GM21515 (cell line): ENCODE measurements around the gene OR51F2.
"Not testable (repeated sequence)": the region's sequence is repeated elsewhere in the genome, so short reads cannot be mapped to it uniquely, and the experiment has no call there.

ENCODE experiments used
- ATAC-seq: cut with Tn5 transposase; IDR thresholded peaks from one replicate; pipeline ENCODE4 v1.9.1; 2021; ENCODE audit not compliant: unreplicated experiment

Gene OR51F2, protein sequence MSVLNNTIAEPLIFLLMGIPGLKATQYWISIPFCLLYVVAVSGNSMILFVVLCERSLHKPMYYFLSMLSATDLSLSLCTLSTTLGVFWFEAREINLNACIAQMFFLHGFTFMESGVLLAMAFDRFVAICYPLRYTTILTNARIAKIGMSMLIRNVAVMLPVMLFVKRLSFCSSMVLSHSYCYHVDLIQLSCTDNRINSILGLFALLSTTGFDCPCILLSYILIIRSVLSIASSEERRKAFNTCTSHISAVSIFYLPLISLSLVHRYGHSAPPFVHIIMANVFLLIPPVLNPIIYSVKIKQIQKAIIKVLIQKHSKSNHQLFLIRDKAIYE

GRCh38 chr11:4821021-4821420 lies at the start of gene OR51F2:
Gene OR51F2 (plus strand): TSS chr11:4821321. CDS start chr11:4821422, 101 bp downstream.
- ATAC-seq: no peak

DNA sequence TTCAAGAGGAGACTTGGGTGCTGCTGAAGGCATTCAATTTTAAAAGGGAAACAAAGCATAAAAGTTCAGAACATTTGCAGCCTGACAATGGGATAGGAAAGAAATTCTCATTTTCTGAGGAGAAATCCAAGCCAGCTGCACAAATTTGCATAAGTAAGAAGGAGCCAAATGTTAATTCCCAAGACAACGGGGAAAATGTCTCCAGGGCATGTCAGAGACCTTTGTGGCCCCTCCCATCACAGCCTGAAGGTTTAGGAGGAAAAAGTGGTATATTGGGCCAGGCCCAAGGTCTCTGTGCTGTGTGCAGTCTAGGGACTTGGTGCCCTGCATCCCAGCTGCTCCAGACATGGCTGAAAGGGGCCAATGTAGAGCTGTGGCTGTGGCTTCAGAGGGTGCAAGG lies 38.7 kb upstream of the OR51F2 start:
- no peak for ATAC-seq

GRCh38 chr11:4797206-4797605 lies 23.9 kb upstream of the OR51F2 start:
- no peak for ATAC-seq

- ATAC-seq: no peak
Observed at GRCh38 chr11:4798427-4799183, 22.5 kb upstream of the OR51F2 start.

DNA sequence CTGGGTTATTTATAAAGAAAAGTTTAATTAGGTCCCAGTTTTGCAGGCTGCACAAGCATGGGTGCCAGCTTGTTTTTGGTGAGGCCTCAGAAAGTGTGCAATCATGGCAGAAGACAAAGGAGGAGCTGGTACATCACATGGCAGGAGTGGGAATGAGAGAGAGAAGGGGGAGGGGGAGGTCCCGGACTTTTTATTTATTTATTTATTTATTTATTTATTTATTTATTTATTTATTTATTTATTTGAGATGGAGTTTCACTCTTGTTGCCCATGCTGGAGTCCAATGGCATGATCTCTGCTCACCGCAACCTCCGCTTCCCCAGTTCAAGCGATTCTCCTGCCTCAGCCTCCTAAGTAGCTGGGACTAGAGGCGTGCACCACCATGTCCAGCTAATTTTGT lies 19.8 kb upstream of the OR51F2 start:
- not testable (repeated sequence) for ATAC-seq

GRCh38 chr11:4804280-4804679 lies 16.8 kb upstream of the OR51F2 start, which contains the start of gene OR52R1:
Gene OR52R1 (minus strand): TSS chr11:4804380. CDS start chr11:4804380, 0 bp downstream.
- no peak for ATAC-seq

GRCh38 chr11:4808476-4808875 lies 12.6 kb upstream of the OR51F2 start:
- ATAC-seq: no peak

DNA sequence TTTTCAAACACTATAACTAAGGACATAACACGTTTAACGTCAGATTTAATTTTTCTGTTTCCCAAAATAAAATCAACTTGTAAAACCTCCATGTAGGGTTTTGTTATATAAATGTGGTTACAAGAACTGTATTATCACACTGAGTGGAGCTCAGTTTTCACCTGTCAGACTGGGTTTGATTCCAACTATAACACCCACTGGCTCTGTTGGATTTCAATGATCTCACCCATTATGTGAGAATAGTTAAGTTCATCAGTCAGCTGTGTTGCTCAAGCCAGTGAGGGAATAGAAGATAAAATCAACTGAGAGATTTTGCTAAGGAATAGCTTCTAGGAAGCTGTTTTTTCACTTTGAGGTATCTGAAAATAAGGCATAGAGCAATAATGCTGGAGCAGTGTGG lies 11.9 kb upstream of the OR51F2 start:
- ATAC-seq: no peak

- no peak for ATAC-seq
Observed at GRCh38 chr11:4825132-4825531, 4.0 kb downstream of the OR51F2 start.

DNA sequence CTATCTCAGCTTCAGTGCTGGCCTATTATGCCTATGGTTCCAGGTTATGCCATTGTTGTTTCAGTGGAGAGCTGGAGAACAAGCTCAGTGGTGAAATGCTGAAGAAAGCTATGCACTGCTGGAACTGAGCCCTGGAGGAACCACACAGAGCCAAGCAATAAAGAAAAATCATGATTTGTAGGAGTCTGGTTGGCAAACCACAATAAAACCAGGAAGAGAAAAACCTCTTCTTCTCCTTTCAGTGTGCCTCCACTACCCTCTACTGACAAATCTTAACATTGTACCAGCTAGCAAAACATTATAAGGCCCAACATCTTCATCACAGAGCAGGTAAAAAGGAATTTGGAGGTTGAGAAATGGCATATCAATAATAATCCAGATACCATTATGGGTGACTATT lies 5.3 kb downstream of the OR51F2 start:
- ATAC-seq: no peak

DNA sequence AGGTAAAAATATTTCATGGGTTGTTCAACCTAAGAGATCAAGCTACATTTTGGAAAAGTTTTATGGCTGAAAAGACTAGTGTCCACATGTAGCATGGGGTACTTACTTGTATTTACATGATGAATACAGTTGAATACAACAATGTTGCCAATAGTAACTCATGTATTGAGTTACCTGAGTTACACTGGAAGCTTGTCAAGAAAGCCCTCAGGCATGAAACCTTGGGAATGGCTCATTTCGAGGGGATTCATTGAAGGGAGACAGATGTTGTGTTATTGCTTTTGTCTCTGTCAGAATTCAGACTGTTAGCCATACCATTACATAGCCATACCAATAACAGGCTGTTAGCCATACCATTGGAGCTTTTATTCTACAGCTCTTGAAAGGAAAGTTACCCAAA lies 9.2 kb downstream of the OR51F2 start:
- no peak for ATAC-seq

GRCh38 chr11:4830909-4831308 lies 9.8 kb downstream of the OR51F2 start:
- no peak for ATAC-seq

DNA sequence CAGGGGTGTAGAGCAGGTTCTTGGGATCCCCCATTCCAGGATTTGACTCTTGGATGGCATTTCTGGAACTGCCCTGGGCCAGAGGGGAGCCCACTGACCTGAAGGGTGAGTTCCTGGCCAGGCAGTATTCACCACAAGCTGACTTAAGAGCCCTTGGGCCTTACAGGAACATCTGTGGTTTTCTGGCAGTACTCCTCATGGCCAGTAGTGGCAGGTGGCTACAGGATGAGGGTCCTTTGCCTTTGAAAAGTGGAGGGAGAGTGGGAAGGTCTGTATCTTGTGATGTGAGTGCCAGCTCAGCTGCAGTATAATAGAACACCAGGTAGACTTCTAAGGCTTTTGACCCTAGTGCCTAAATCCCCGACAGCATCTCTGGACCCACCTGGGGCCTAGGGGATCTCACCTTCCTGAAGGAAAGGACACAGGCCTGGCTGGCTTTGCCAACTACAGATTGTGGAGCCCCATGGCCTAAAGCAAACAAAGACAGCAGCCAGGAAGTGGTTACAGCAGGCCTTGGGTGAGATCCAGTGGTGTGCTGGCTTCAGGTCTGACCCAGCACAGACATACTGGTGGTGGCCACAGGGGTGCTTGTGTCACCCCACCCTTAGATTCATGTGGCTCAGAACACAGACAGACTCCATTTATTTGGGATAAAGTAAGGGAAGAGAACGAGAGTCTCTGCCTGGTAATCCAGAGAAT lies 18.9 kb downstream of the OR51F2 start:
- no peak for ATAC-seq

DNA sequence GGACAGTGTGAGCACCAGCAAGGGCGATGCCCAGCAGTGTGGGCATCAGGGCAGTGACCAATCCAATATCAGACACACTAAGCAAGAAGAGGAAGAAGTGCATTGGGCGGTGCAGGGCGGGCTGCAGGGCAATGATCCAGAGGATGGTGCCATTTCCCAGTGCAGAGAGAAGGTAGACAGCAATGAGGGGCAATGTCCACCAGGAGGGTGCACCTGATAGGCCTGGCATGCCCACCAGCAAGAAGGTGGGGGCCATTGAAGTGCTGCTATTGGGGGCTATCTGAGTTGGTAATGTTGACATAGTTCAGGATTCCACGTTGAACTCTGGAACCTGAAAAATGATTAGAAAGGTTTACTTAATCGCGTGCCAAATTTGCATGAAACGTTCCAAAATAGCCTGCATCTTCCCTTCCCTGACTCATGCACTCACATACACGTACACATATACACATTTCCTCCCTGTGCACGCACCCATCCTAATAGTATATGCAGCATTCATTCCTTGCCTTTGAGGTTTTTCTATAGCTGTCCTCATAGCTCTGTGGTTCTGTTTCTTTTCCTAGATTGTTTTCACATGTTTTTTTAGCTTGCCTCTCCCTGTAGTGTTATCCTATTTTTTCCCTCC lies 27.9 kb downstream of the OR51F2 start, which contains the start of gene OR51S1:
TSS of gene OR51S1 (minus strand) at position 301 of the 625 bp plus-strand sequence. CDS start at position 301, 0 bp downstream.
- no peak for ATAC-seq

- ATAC-seq: no peak
Observed at GRCh38 chr11:4851033-4851432, 29.9 kb downstream of the OR51F2 start.

GRCh38 chr11:4854286-4854685 lies 33.2 kb downstream of the OR51F2 start:
- not testable (repeated sequence) for ATAC-seq

DNA sequence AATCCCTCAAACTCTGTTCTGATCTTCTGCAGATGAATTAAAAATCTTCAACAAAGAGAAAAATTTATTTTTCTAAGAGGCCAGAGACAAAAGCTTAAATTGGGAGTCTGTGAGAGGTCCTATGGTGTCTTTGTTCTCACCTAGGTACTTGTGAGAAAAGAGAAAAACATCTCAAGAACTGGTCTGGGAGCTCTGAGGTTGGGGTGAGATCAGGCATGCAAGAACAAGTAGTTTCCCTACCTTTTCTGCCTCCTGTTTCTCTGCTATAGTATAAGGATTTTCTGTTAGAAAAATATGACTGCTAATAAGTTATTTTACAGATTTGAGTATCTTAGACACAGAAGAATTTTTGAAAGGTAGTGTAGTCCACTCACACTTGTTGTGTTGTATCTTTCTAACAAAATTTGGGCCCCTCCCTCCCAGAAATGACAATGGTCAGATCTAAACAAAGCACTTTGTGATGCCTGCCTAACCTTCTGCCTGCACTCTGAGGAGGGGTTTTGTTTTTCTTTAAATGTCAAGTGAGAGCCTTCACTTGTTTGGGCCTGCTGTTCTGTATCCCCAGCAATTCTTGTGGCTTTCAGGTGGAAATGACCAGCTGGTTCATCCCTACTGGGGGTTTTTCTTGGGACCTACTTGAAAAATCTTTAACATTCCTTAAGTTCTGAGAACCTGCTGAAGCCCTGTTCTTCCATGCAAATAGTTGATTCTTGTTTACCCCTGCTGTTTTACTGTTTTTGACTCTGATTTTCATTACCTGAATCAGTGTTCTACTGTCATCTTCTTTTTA lies 41.5 kb downstream of the OR51F2 start:
- ATAC-seq: no peak

- no peak for ATAC-seq
Observed at GRCh38 chr11:4863876-4864275, 42.8 kb downstream of the OR51F2 start.

GRCh38 chr11:4865855-4866254 lies 44.7 kb downstream of the OR51F2 start:
- ATAC-seq: no peak
